Loucy (cell line): ENCODE measurements around the gene MBD6.

Experiments used
- H2AFZ ChIP-seq: fragments of 200-600 bp; sonication (generic); 2 replicates; pipeline ENCODE4 v1.6.0; 2016; ENCODE audit warnings: antibody characterized with exemption, mild to moderate bottlenecking, low read length, moderate library complexity
- H3F3A ChIP-seq: fragments of 200-600 bp; 2 replicates; pipeline ENCODE4 v1.6.0; 2016; ENCODE audit warnings: antibody characterized with exemption, low read depth, mild to moderate bottlenecking
- H3K27me3 ChIP-seq: fragments of 200-600 bp; sonication (generic); 2 replicates; pipeline ENCODE4 v1.6.1; 2014; ENCODE audit warnings: low read length, mild to moderate bottlenecking; ENCODE audit not compliant: insufficient read depth, poor library complexity, severe bottlenecking
- H3K36me3 ChIP-seq: fragments of 200-600 bp; sonication (generic); 2 replicates; pipeline ENCODE4 v1.6.1; 2016; ENCODE audit warnings: low read length; ENCODE audit not compliant: insufficient read depth
- H3K4me1 ChIP-seq: fragments of 200-600 bp; sonication (generic); 2 replicates; pipeline ENCODE4 v1.5.1; 2014; ENCODE audit warnings: low read length, mild to moderate bottlenecking; ENCODE audit not compliant: insufficient read depth, poor library complexity, severe bottlenecking
- H3K4me2 ChIP-seq: fragments of 200-600 bp; sonication (generic); 2 replicates; pipeline ENCODE4 v1.6.0; 2014; ENCODE audit warnings: antibody characterized with exemption, low read length, low read depth, mild to moderate bottlenecking; ENCODE audit not compliant: poor library complexity, severe bottlenecking
- H3K4me3 ChIP-seq: fragments of 200-600 bp; sonication (generic); 2 replicates; pipeline ENCODE4 v1.5.1; 2014; ENCODE audit warnings: low read length, mild to moderate bottlenecking, mixed read lengths; ENCODE audit not compliant: poor library complexity, severe bottlenecking
- H3K79me2 ChIP-seq: fragments of 200-600 bp; sonication (generic); 2 replicates; pipeline ENCODE4 v1.6.1; 2014; ENCODE audit warnings: low read length; ENCODE audit not compliant: insufficient read depth
- H3K9ac ChIP-seq: fragments of 200-600 bp; sonication (generic); 2 replicates; pipeline ENCODE4 v1.6.0; 2014; ENCODE audit warnings: mild to moderate bottlenecking, low read depth, low read length, moderate library complexity; ENCODE audit not compliant: poor library complexity, severe bottlenecking
- H3K9me2 ChIP-seq: fragments of 200-600 bp; sonication (generic); replicated peaks from 2 replicates; pipeline ENCODE4 v1.6.1; 2016; ENCODE audit warnings: low read depth, low read length, mixed read lengths
- H3K9me3 ChIP-seq: fragments of 200-600 bp; sonication (generic); 2 replicates; pipeline ENCODE4 v1.6.1; 2014; ENCODE audit warnings: mild to moderate bottlenecking, antibody characterized with exemption, low read length, low read depth; ENCODE audit not compliant: insufficient read depth
- H4K20me1 ChIP-seq: fragments of 200-600 bp; sonication (generic); 2 replicates; pipeline ENCODE4 v1.6.0; 2014; ENCODE audit warnings: antibody characterized with exemption, low read length, mild to moderate bottlenecking; ENCODE audit not compliant: insufficient read depth, poor library complexity, severe bottlenecking
- CTCF ChIP-seq: fragments of 200-600 bp; sonication (generic); conservative IDR thresholded peaks from 2 replicates; pipeline ENCODE4 v1.5.1; 2014; ENCODE audit warnings: mild to moderate bottlenecking, antibody characterized with exemption, low read length
- EZH2phosphoT487 ChIP-seq: fragments of 200-600 bp; IDR thresholded peaks from 2 replicates; pipeline ENCODE4 v1.6.1; 2018; ENCODE audit warnings: antibody characterized with exemption, mild to moderate bottlenecking, moderate library complexity, borderline replicate concordance

Gene MBD6

GRCh38 chr12:57577981-57578758, 55.5 kb downstream of the MBD6 start:
- Histone ChIP-seq H3K9me2 (no peaks in the 10 kb centered on the region), H3K79me2 (no peaks in the 10 kb centered on the region)

GRCh38 chr12:57579011-57579410, 56.4 kb downstream of the MBD6 start:
- no peaks in the 10 kb centered on the region for H3K9me2 ChIP-seq
- no peak overlapping the region for H2AFZ ChIP-seq
- H3K36me3 ChIP-seq: no peaks in the 10 kb centered on the region
- H3K79me2 ChIP-seq: no peaks in the 10 kb centered on the region
- H3K4me1 ChIP-seq: peaks cover 10% of the 10 kb centered on the region
- no peaks in the 10 kb centered on the region for H3K9me3 ChIP-seq
- H3K9ac ChIP-seq: no peak overlapping the region
- no peaks in the 10 kb centered on the region for H4K20me1 ChIP-seq
- H3F3A ChIP-seq: no peaks in the 10 kb centered on the region
- no peak overlapping the region for H3K4me2 ChIP-seq
- H3K27me3 ChIP-seq: no peaks in the 10 kb centered on the region
- no peak overlapping the region for H3K4me3 ChIP-seq
- no peak for TF ChIP-seq EZH2phosphoT487
- TF ChIP-seq CTCF: no peak

More at GRCh38 chr12:57577981-57578758, 55.5 kb downstream of the MBD6 start:
- peaks cover 5% of the 10 kb centered on the region for H3K4me1 ChIP-seq
- no peaks in the 10 kb centered on the region for H4K20me1 ChIP-seq
- H3K9me3 ChIP-seq: no peaks in the 10 kb centered on the region
- TF ChIP-seq CTCF (no peak), EZH2phosphoT487 (no peak)
- no peaks in the 10 kb centered on the region for H3K27me3 ChIP-seq
- H2AFZ ChIP-seq: no peak overlapping the region
- H3K4me3 ChIP-seq: no peak overlapping the region
- no peak overlapping the region for H3K4me2 ChIP-seq
- H3K9ac ChIP-seq: no peak overlapping the region
- H3K36me3 ChIP-seq: no peaks in the 10 kb centered on the region
- H3F3A ChIP-seq: no peaks in the 10 kb centered on the region
